DOHH2 (cell line): ENCODE results near the gene IRF2BPL.
A peak's percentile ranks its signal among the peaks of the same experiment; 100 is the strongest.

Experiments
- H3F3A ChIP-seq: fragments of 200-600 bp; sonication (generic), shearing (Covaris generic); 2 replicates; pipeline ENCODE4 v1.6.0; 2016; ENCODE audit warnings: antibody characterized with exemption, mild to moderate bottlenecking; ENCODE audit not compliant: control insufficient read depth, insufficient read depth
- H3K27ac ChIP-seq: fragments of 200-600 bp; sonication (generic); 2 replicates; pipeline ENCODE4 v1.5.1; 2014; ENCODE audit warnings: low read depth, mild to moderate bottlenecking, low read length, moderate library complexity
- H3K27me3 ChIP-seq: fragments of 200-600 bp; sonication (generic); 2 replicates; pipeline ENCODE4 v1.6.1; 2014; ENCODE audit warnings: mild to moderate bottlenecking, low read length, mixed read lengths; ENCODE audit not compliant: control insufficient read depth
- H3K36me3 ChIP-seq: fragments of 200-600 bp; sonication (generic); 2 replicates; pipeline ENCODE4 v1.6.1; 2014; ENCODE audit warnings: mild to moderate bottlenecking, low read length, moderate library complexity, mixed read lengths; ENCODE audit not compliant: control insufficient read depth
- H3K4me1 ChIP-seq: fragments of 200-600 bp; sonication (generic); 2 replicates; pipeline ENCODE4 v1.6.1; 2014; ENCODE audit warnings: mild to moderate bottlenecking, low read length, mixed read lengths; ENCODE audit not compliant: control insufficient read depth
- H3K4me2 ChIP-seq: fragments of 200-600 bp; sonication (generic); 2 replicates; pipeline ENCODE4 v1.6.0; 2014; ENCODE audit warnings: mild to moderate bottlenecking, low read length, moderate library complexity
- H3K4me3 ChIP-seq: fragments of 200-600 bp; sonication (generic); 2 replicates; pipeline ENCODE4 v1.5.1; 2014; ENCODE audit warnings: mild to moderate bottlenecking, low read length, mixed read lengths
- H3K79me2 ChIP-seq: fragments of 200-600 bp; sonication (generic); 2 replicates; pipeline ENCODE4 v1.6.1; 2014; ENCODE audit warnings: mild to moderate bottlenecking, low read length, mixed read lengths; ENCODE audit not compliant: control insufficient read depth
- H3K9me2 ChIP-seq: fragments of 200-600 bp; sonication (generic); replicated peaks from 2 replicates; pipeline ENCODE4 v1.6.1; 2014; ENCODE audit warnings: mild to moderate bottlenecking, low read length, mixed read lengths; ENCODE audit not compliant: control insufficient read depth
- H3K9me3 ChIP-seq: fragments of 200-600 bp; sonication (generic); 2 replicates; pipeline ENCODE4 v1.6.1; 2014; ENCODE audit warnings: antibody characterized with exemption, low read length, mixed read lengths; ENCODE audit not compliant: control insufficient read depth, insufficient read depth
- H4K20me1 ChIP-seq: fragments of 200-600 bp; sonication (generic); 2 replicates; pipeline ENCODE4 v1.6.0; 2014; ENCODE audit warnings: low read depth, mild to moderate bottlenecking, antibody characterized with exemption, low read length, moderate library complexity; ENCODE audit not compliant: control insufficient read depth, insufficient read depth
- CTCF ChIP-seq: fragments of 200-600 bp; sonication (generic); IDR thresholded peaks from one replicate; pipeline ENCODE4 v1.5.1; 2014; ENCODE audit warnings: antibody characterized with exemption, mild to moderate bottlenecking, low read depth, low read length; ENCODE audit not compliant: poor library complexity, severe bottlenecking
- EZH2phosphoT487 ChIP-seq: fragments of 200-600 bp; sonication (generic); IDR thresholded peaks from 2 replicates; pipeline ENCODE4 v1.6.1; 2017; ENCODE audit warnings: borderline replicate concordance, mild to moderate bottlenecking, antibody characterized with exemption, low read length, moderate library complexity, mixed read lengths

IRF2BPL gene

DNA sequence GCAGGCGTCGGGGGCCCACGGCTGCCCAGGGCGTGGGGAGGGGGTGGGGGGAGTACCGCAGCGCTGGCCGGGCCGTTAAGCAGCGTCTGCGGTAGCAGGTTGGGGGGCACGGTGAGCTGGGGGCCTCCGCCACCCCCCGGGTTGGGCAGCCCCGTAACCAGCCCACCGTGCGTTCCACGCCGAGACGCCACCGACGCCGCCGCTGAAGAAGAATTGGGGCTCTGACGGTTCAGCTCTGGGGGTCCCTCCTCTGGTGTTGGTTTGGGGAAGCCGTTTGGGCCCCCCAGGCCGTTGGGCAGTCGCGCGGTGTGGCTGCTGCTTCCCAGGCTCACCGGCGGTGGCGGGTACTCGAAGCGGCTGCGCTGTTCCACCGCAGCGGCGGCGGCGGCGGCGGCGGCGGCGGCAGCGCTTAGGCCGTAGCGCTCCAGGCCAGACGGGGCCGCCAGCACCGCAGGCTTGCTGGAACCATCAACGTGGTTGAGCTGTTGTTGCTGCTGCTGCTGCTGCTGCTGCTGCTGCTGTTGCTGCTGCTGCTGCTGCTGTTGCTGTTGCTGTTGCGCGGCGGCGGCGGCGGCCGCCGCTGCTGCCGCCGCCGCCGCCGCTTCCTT lies 1.5 kb downstream of the IRF2BPL start:
- Histone ChIP-seq H3K36me3 (peaks cover 13% of the 10 kb centered on the region), H4K20me1 (no peaks in the 10 kb centered on the region; the same call in 1 of the 2 replicates), H3K9me2 (no peaks in the 10 kb centered on the region), H3K79me2 (peaks cover 17% of the 10 kb centered on the region), H3K4me1 (peaks cover 42% of the 10 kb centered on the region), H3K4me2 (peak overlapping the region; percentile 97), H3K27ac (no peak overlapping the region), H3K9me3 (no peaks in the 10 kb centered on the region), H3K4me3 (peak overlapping the region; percentile 82), H3K27me3 (no peaks in the 10 kb centered on the region), H3F3A (peaks cover 19% of the 10 kb centered on the region)
- no peak for TF ChIP-seq CTCF
- no peak for TF ChIP-seq EZH2phosphoT487

- Histone ChIP-seq H3K9me3 (no peaks in the 10 kb centered on the region), H3K4me1 (peaks cover 35% of the 10 kb centered on the region), H3K4me2 (peak overlapping the region; percentile 97; the same call in 1 of the 2 replicates), H3K4me3 (no peak overlapping the region), H3K27me3 (no peaks in the 10 kb centered on the region), H3K36me3 (peaks cover 13% of the 10 kb centered on the region), H3F3A (peaks cover 12% of the 10 kb centered on the region), H4K20me1 (no peaks in the 10 kb centered on the region; the same call in 1 of the 2 replicates), H3K27ac (no peak overlapping the region), H3K79me2 (peaks cover 17% of the 10 kb centered on the region), H3K9me2 (no peaks in the 10 kb centered on the region)
- no peak for TF ChIP-seq CTCF
- TF ChIP-seq EZH2phosphoT487: no peak
Measured at GRCh38 chr14:77026166-77026929, 2.2 kb downstream of the IRF2BPL start.

- TF ChIP-seq CTCF (no peak), EZH2phosphoT487 (no peak)
- Histone ChIP-seq H3K4me1 (peaks cover 31% of the 10 kb centered on the region), H3K4me2 (no peak overlapping the region), H3K79me2 (peaks cover 17% of the 10 kb centered on the region), H3K27me3 (no peaks in the 10 kb centered on the region), H3K4me3 (no peak overlapping the region), H4K20me1 (no peaks in the 10 kb centered on the region; the same call in 1 of the 2 replicates), H3K9me2 (no peaks in the 10 kb centered on the region), H3F3A (peaks cover 7% of the 10 kb centered on the region), H3K36me3 (peaks cover 13% of the 10 kb centered on the region), H3K9me3 (no peaks in the 10 kb centered on the region), H3K27ac (no peak overlapping the region)
Measured at GRCh38 chr14:77025744-77026165, 2.8 kb downstream of the IRF2BPL start.
